Heart right ventricle (tissue), 16 donors: ENCODE measurements around the gene SYK. TPM values are rescaled to one million over a fixed set of nuclear protein-coding genes. Genes with fewer than 3 reads are reported as not detected.

Source experiments
- ATAC-seq, 8 donors: fragments of 200-7000 bp; cut with Tn5 transposase; one replicate each; pipeline ENCODE4 v1.9.1; 2020; ENCODE audit warnings: mild to moderate bottlenecking in 8 of 8, moderate library complexity in 8 of 8, moderate number of reproducible peaks in 1 of 8
- DNase-seq, 2 donors: peaks; one replicate each; pipeline ENCODE4 v3.0.0-alpha.2; 2020
- H3K27ac ChIP-seq, 10 donors: fragments of 200-600 bp; sonication (generic) in 2 of 10; one replicate each; pipeline versions ENCODE4 v1.5.0 to v1.8.0; 2020 to 2022; ENCODE audit warnings: mild to moderate bottlenecking in 3 of 10
- H3K27me3 ChIP-seq, 7 donors: fragments of 200-600 bp; one replicate each; pipeline ENCODE4 v1.8.0; 2021 to 2022; ENCODE audit warnings: mild to moderate bottlenecking in 2 of 7
- H3K36me3 ChIP-seq, 9 donors: fragments of 200-600 bp; sonication (generic) in 1 of 9; one replicate each; pipeline versions ENCODE4 v1.5.0 to v1.8.0; 2020 to 2022; ENCODE audit warnings: mild to moderate bottlenecking in 2 of 9
- H3K4me1 ChIP-seq, 9 donors: fragments of 200-600 bp; sonication (generic) in 1 of 9; one replicate each; pipeline versions ENCODE4 v1.5.0 to v1.8.0; 2020 to 2022; ENCODE audit warnings: mild to moderate bottlenecking in 4 of 9
- H3K4me3 ChIP-seq, 10 donors: fragments of 200-600 bp; sonication (generic) in 2 of 10; one replicate each; pipeline versions ENCODE4 v1.5.0 to v1.8.0; 2020 to 2022; ENCODE audit warnings: mild to moderate bottlenecking in 7 of 10, moderate library complexity in 2 of 10
- H3K9me3 ChIP-seq, 11 donors: fragments of 200-600 bp in 10 of 11; sonication (generic) in 2 of 11; one replicate each; pipeline versions ENCODE4 v1.5.0 to v1.8.0; 2013 to 2022; ENCODE audit warnings: mild to moderate bottlenecking in 2 of 11, control low read depth in 1 of 11, moderate library complexity in 1 of 11
- CTCF ChIP-seq, 9 donors: fragments of 200-600 bp; sonication (generic) in 2 of 9; IDR thresholded peaks; one replicate each; pipeline versions ENCODE4 v1.5.0 to v1.8.0; 2021 to 2022; ENCODE audit warnings: antibody characterized with exemption in 9 of 9, mild to moderate bottlenecking in 5 of 9, moderate library complexity in 1 of 9
- WGBS, 2 donors: extraction: QIAGEN DNeasy Blood & Tissue Kit; methylation state at CpG; one replicate each; pipeline ENCODE4 v1.1.7; 2013; ENCODE audit warnings: inconsistent platforms in 1 of 2; 5-methylcytosine and 5-hydroxymethylcytosine counted together
- intact Hi-C, 10 donors: fragments of 100-400 bp; cut with DNase I; formaldehyde crosslinking; loops; one replicate each; pipeline versions ENCODE4 v1.11.1 to v1.14.2; 2022
- polyA plus RNA-seq, 2 donors: library from polyadenylated mRNA; stranded (reverse); fragments of 200-250 nt; gene quantifications; one replicate each; pipeline ENCODE4 v1.2.3, GENCODE V29; 2013
- total RNA-seq, 10 donors: library from RNA; stranded (reverse); fragmentation: NEBNext Ultra II Directional in 3 of 10; extraction: Animal tissue kit (Norgen Biotek cat#: 25700) in 3 of 10; gene quantifications; one replicate each; pipeline versions ENCODE4 v1.2.1 to v1.2.4, GENCODE V29; 2021 to 2023
- donor health status: Arrhythmogenic right ventricular cardiomyopathy.
- donor health status: ischemic (EF 13 %, LVEDD 7.1; RV severe dilation, severe dysfunction).
- donor health status: healthy with polysubstance abuse.
- donor health status: DM: no; HTN: yes; CAD: no.
- donor health status: DM: no; HTN: no; CAD: no.
- donor health status: ischemic (EF 25% LVEDD 6.9; RV normal size, moderate dysfunction).
- donor health status: ischemic (EF 25% LVEDD 5.7; RV mildly dilated, moderate dysfunction).
- donor health status: healthy.
- donor health status: DM: yes; HTN: yes; CAD: no.
- donor health status: Ischemic cardiomyopathy.
- donor health status: ischemic (EF 35%, LVEDD 5.7; RV mildly dilated, moderate dysfunction).
- donor health status: nonischemic (EF 11% LVEDD 7.7; RV severe dilation, severe dysfunction).
- donor health status: DM: yes; HTN: yes; CAD: no.
- donor health status: PGD.
- donor health status: ischemic (EF 29% LVEDD 5.4; RV normal size, mild dysfunction).
- donor health status: nonischemic (EF 23%, LVEDD 6.1; RV moderate dilation, normal function).

The SYK gene
- total and polyA plus RNA-seq, 12 donors, result 0.96 to 26.1 (median 2.3) TPM

GRCh38 chr9:90869361-90869760 lies 67.7 kb downstream of the SYK start:
- no peak for DNase-seq
- Histone ChIP-seq H3K36me3 (peaks cover 0 to 58% (median 0%) of the 10 kb centered on the region in 9 donors), H3K4me1 (peaks cover 0 to 13% (median 0%) of the 10 kb centered on the region in 9 donors), H3K27me3 (peaks cover 0 to 7% (median 0%) of the 10 kb centered on the region in 7 donors), H3K9me3 (no peaks in the 10 kb centered on the region), H3K4me3 (no peak overlapping the region), H3K27ac (no peak overlapping the region)
- ATAC-seq, result no peak
- intact Hi-C loops, result loop anchor here in 5 of 10 donors (5.0 to 10.0 kb wide), 6 partner anchors 65 to 1275 kb away; partner anchors contain the start of gene SYK (in 1 of the 5)
- no peak for TF ChIP-seq CTCF (IDR thresholded peaks at IDR 0.05)

- DNase-seq (no peak), ATAC-seq (peak in 1 of 8 donors; percentile 49)
- peaks cover 0 to 59% (median 0%) of the 10 kb centered on the region in 9 donors for H3K36me3 ChIP-seq
- peaks cover 0 to 7% (median 0%) of the 10 kb centered on the region in 7 donors for H3K27me3 ChIP-seq
- no peak overlapping the region for H3K4me3 ChIP-seq
- H3K4me1 ChIP-seq, result peaks cover 0 to 13% (median 0%) of the 10 kb centered on the region in 9 donors
- no peaks in the 10 kb centered on the region for H3K9me3 ChIP-seq
- peak; percentile 72 to 95 (median 84) for TF ChIP-seq CTCF (IDR thresholded peaks at IDR 0.05)
- intact Hi-C loops, result loop anchor here (2.0 to 10.0 kb wide), 11 partner anchors 98 to 1293 kb away; no protein-coding TSS in a partner anchor
- 16 to 17% methylated on average over 4 of the region's 4 CpGs for whole genome bisulfite sequencing, 2 donors
- H3K27ac ChIP-seq, result no peak overlapping the region
These were observed 69.2 kb downstream of the SYK start for GRCh38 chr9:90870621-90871326.

- intact Hi-C loops, result loop anchor here (2.0 to 10.0 kb wide), 11 partner anchors 99 to 1294 kb away; no protein-coding TSS in a partner anchor
- no peak for ATAC-seq
- H3K27me3 ChIP-seq, result peaks cover 0 to 7% (median 0%) of the 10 kb centered on the region in 7 donors
- no peak for DNase-seq
- no peak overlapping the region for H3K4me3 ChIP-seq
- 46 to 48% methylated on average over 3 of the region's 3 CpGs for WGBS, 2 donors
- H3K4me1 ChIP-seq, result peaks cover 0 to 13% (median 0%) of the 10 kb centered on the region in 9 donors
- H3K9me3 ChIP-seq, result no peaks in the 10 kb centered on the region
- H3K36me3 ChIP-seq, result peaks cover 0 to 61% (median 0%) of the 10 kb centered on the region in 9 donors
- no peak overlapping the region for H3K27ac ChIP-seq
- peak in 3 of 9 donors; percentile 0 to 14 (median 6) for TF ChIP-seq CTCF (IDR thresholded peaks at IDR 0.05)
These were observed 69.8 kb downstream of the SYK start for GRCh38 chr9:90871327-90871935.

- WGBS, 2 donors, result 35 to 38% methylated on average over 8 of the region's 8 CpGs
These were observed 71.2 kb downstream of the SYK start for GRCh38 chr9:90872835-90873294.

More at GRCh38 chr9:90872835-90873294, 71.2 kb downstream of the SYK start:
- intact Hi-C loops, result loop anchor here (5.0 to 10.0 kb wide), 9 partner anchors 101 to 1296 kb away; no protein-coding TSS in a partner anchor
- no peak for DNase-seq
- Histone ChIP-seq H3K27me3 (peaks cover 0 to 7% (median 0%) of the 10 kb centered on the region in 7 donors), H3K27ac (peak overlapping the region in 3 of 10 donors; percentile 24 to 25 (median 24)), H3K9me3 (no peaks in the 10 kb centered on the region), H3K4me3 (no peak overlapping the region), H3K36me3 (peaks cover 0 to 61% (median 0%) of the 10 kb centered on the region in 9 donors), H3K4me1 (peaks cover 0 to 13% (median 0%) of the 10 kb centered on the region in 9 donors)
- peak in 5 of 8 donors; percentile 72 to 91 (median 76) for ATAC-seq
- TF ChIP-seq CTCF (IDR thresholded peaks at IDR 0.05), result no peak
